Left lung (tissue), 10 donors: ENCODE data around the gene FERMT2. TPM values are rescaled to one million over a fixed set of nuclear protein-coding genes. Genes with fewer than 3 reads are reported as not detected.

Experiments
- ATAC-seq: fragments of 200-7000 bp; cut with Tn5 transposase; one replicate; pipeline ENCODE4 v1.9.1; 2020; ENCODE audit warnings: moderate library complexity
- DNase-seq, 4 donors: peaks; one replicate each; pipeline ENCODE4 v3.0.0-alpha.2; 2013 to 2020
- H3K27ac ChIP-seq, 2 donors: fragments of 200-600 bp; sonication (generic) in 1 of 2; one replicate each; pipeline versions ENCODE4 v1.5.0 to v1.8.0; 2020 to 2021
- H3K27me3 ChIP-seq, 2 donors: fragments of 200-600 bp; sonication (generic) in 1 of 2; one replicate each; pipeline versions ENCODE4 v1.5.0 to v1.8.0; 2020 to 2021
- H3K36me3 ChIP-seq, 2 donors: fragments of 200-600 bp; sonication (generic) in 1 of 2; one replicate each; pipeline versions ENCODE4 v1.5.0 to v1.8.0; 2020 to 2021
- H3K4me1 ChIP-seq, 2 donors: fragments of 200-600 bp; one replicate each; pipeline ENCODE4 v1.8.0; 2021
- H3K4me3 ChIP-seq, 2 donors: fragments of 200-600 bp; sonication (generic) in 1 of 2; one replicate each; pipeline versions ENCODE4 v1.5.0 to v1.8.0; 2020 to 2021; ENCODE audit warnings: mild to moderate bottlenecking in 1 of 2
- H3K9me3 ChIP-seq, 2 donors: fragments of 200-600 bp; sonication (generic) in 1 of 2; one replicate each; pipeline versions ENCODE4 v1.5.0 to v1.8.0; 2020 to 2021
- intact Hi-C, 2 donors: fragments of 100-400 bp; cut with DNase I; formaldehyde crosslinking; loops; one replicate each; pipeline versions ENCODE4 v1.11.2 to v1.14.2; 2022
- polyA plus RNA-seq, 6 donors: library from polyadenylated mRNA; unstranded; fragments of 120-200 nt; gene quantifications; one replicate each; pipeline ENCODE4 v1.2.1, GENCODE V29; 2013; ENCODE audit not compliant: insufficient read length in 6 of 6
- total RNA-seq, 2 donors: library from RNA; stranded (reverse); fragmentation: NEBNext Ultra II Directional; extraction: Animal tissue kit (Norgen Biotek cat#: 25700); gene quantifications; one replicate each; pipeline ENCODE4 v1.2.1, GENCODE V29; 2021
- TF ChIP-seq, protein P1 (sequence below), 2 donors: fragments of 200-600 bp; sonication (generic) in 1 of 2; IDR thresholded peaks; one replicate each; pipeline versions ENCODE4 v1.5.0 to v1.8.0; 2021; ENCODE audit warnings: antibody characterized with exemption in 2 of 2
- donor health status: DM: no; HTN: yes; CAD: no.
- donor health status: DM: no; HTN: no; CAD: no.

FERMT2 gene
- total and polyA plus RNA-seq, 8 donors = 93.4 to 148 (median 131) TPM

- Histone ChIP-seq H3K9me3 (no peaks in the 10 kb centered on the region), H3K4me1 (peaks cover 4 to 20% of the 10 kb centered on the region in 2 donors), H3K4me3 (no peak overlapping the region), H3K27ac (peak overlapping the region in 1 of 2 donors; percentile 29), H3K36me3 (no peaks in the 10 kb centered on the region), H3K27me3 (no peaks in the 10 kb centered on the region)
- DNase-seq (no peak), ATAC-seq (peak; percentile 88)
- TF ChIP-seq, protein P1, sequence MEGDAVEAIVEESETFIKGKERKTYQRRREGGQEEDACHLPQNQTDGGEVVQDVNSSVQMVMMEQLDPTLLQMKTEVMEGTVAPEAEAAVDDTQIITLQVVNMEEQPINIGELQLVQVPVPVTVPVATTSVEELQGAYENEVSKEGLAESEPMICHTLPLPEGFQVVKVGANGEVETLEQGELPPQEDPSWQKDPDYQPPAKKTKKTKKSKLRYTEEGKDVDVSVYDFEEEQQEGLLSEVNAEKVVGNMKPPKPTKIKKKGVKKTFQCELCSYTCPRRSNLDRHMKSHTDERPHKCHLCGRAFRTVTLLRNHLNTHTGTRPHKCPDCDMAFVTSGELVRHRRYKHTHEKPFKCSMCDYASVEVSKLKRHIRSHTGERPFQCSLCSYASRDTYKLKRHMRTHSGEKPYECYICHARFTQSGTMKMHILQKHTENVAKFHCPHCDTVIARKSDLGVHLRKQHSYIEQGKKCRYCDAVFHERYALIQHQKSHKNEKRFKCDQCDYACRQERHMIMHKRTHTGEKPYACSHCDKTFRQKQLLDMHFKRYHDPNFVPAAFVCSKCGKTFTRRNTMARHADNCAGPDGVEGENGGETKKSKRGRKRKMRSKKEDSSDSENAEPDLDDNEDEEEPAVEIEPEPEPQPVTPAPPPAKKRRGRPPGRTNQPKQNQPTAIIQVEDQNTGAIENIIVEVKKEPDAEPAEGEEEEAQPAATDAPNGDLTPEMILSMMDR (IDR thresholded peaks at IDR 0.05) = no peak
- intact Hi-C loops = no loop called here
These were observed 13.5 kb downstream of the FERMT2 start for GRCh38 chr14:52937306-52937705.

DNA sequence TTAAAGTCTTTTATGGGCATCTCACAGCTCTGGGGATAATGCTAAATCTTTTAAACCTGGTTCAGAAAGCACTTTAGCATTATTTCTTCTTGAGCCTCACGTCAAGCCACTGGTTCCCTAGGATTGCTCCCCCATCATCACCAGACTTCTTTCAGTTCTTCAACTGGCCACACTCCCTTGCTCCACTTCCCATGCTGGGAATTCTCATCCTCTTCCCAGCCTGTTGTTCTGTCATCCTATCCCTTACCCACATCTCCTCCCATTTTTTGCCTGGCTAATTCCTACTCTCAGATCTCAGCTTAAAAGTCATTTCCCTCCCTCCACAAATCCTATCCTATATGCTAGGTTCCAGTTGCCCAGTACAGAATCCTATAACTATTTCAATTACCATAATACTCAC is 14.4 kb downstream of the FERMT2 start:
- Histone ChIP-seq H3K4me1 (peaks cover 4 to 15% of the 10 kb centered on the region in 2 donors), H3K9me3 (no peaks in the 10 kb centered on the region), H3K27ac (no peak overlapping the region), H3K36me3 (no peaks in the 10 kb centered on the region), H3K27me3 (no peaks in the 10 kb centered on the region), H3K4me3 (no peak overlapping the region)
- intact Hi-C loops = no loop called here
- ATAC-seq (no peak), DNase-seq (no peak)
- TF ChIP-seq, protein P1 (IDR thresholded peaks at IDR 0.05) = no peak

GRCh38 chr14:52935833-52936232 is 15.0 kb downstream of the FERMT2 start:
- DNase-seq (no peak), ATAC-seq (no peak)
- Histone ChIP-seq H3K4me1 (peaks cover 4 to 16% of the 10 kb centered on the region in 2 donors), H3K27ac (no peak overlapping the region), H3K9me3 (no peaks in the 10 kb centered on the region), H3K4me3 (no peak overlapping the region), H3K27me3 (no peaks in the 10 kb centered on the region), H3K36me3 (no peaks in the 10 kb centered on the region)
- intact Hi-C loops = no loop called here
- TF ChIP-seq, protein P1 (IDR thresholded peaks at IDR 0.05) = no peak

- Histone ChIP-seq H3K27me3 (no peaks in the 10 kb centered on the region), H3K9me3 (no peaks in the 10 kb centered on the region), H3K4me3 (no peak overlapping the region), H3K4me1 (peaks cover 4 to 24% of the 10 kb centered on the region in 2 donors), H3K36me3 (no peaks in the 10 kb centered on the region), H3K27ac (no peak overlapping the region)
- no peak for DNase-seq
- no peak for ATAC-seq
- TF ChIP-seq, protein P1 (IDR thresholded peaks at IDR 0.05) = no peak
- intact Hi-C loops = no loop called here
These were observed 16.1 kb downstream of the FERMT2 start for GRCh38 chr14:52934762-52935161.

- no peak for ATAC-seq
- H3K27me3 ChIP-seq = no peaks in the 10 kb centered on the region
- H3K27ac ChIP-seq = no peak overlapping the region
- DNase-seq = no peak
- intact Hi-C loops = no loop called here
- H3K9me3 ChIP-seq = no peaks in the 10 kb centered on the region
- H3K4me1 ChIP-seq = peaks cover 7 to 32% of the 10 kb centered on the region in 2 donors
- no peaks in the 10 kb centered on the region for H3K36me3 ChIP-seq
- no peak overlapping the region for H3K4me3 ChIP-seq
- TF ChIP-seq, protein P1 (IDR thresholded peaks at IDR 0.05) = no peak
These were observed 21.6 kb downstream of the FERMT2 start for GRCh38 chr14:52929192-52929807.
